H1 (cell line): Measurements from ENCODE around the gene IKZF5. TPM values are rescaled to one million over a fixed set of nuclear protein-coding genes. Genes with fewer than 3 reads are reported as not detected.

Experiments
- CTCF ChIA-PET: fragments of 300-600 bp; sonication (Branson Sonifier 250); formaldehyde crosslinking; loops from one replicate; lab custom pipeline; 2021; ENCODE audit not compliant: partially characterized antibody; lab: Charles Lee
- POLR2A ChIA-PET: fragments of 300-600 bp; sonication (Branson Sonifier 250); formaldehyde crosslinking; loops from one replicate; lab custom pipeline; 2021; ENCODE audit warnings: inconsistent platforms; ENCODE audit not compliant: partially characterized antibody; lab: Charles Lee
- DNase-seq, 2 experiments: peaks; one replicate each; pipeline versions ENCODE4 v3.0.0 to v3.0.0-alpha.2; 2010 to 2022; ENCODE audit warnings: low spot score in 2 of 2, low read depth in 1 of 2, mixed read lengths in 1 of 2
- FAIRE-seq: peaks from 2 replicates; lab custom pipeline; 2011; peaks lifted over from hg19 to GRCh38; lab: Jason Lieb, UNC
- H2AFZ ChIP-seq: 2 replicates; pipeline ENCODE4 v1.8.1; 2012; ENCODE audit warnings: low read length, inconsistent platforms
- H2AK5ac ChIP-seq: 2 replicates; pipeline ENCODE4 v1.6.1; 2013; ENCODE audit warnings: low read depth, low read length
- H2BK120ac ChIP-seq: replicated peaks from 2 replicates; pipeline ENCODE3; 2013; ENCODE audit warnings: low read depth, low read length, inconsistent platforms
- H2BK12ac ChIP-seq: 2 replicates; pipeline ENCODE4 v1.6.1; 2013; ENCODE audit warnings: low read depth, low read length
- H2BK15ac ChIP-seq: 2 replicates; pipeline ENCODE4 v1.6.1; 2013; ENCODE audit warnings: low read length
- H2BK20ac ChIP-seq: 2 replicates; pipeline ENCODE4 v1.6.1; 2013; ENCODE audit warnings: low read length
- H2BK5ac ChIP-seq: 2 replicates; pipeline ENCODE4 v1.6.1; 2013; ENCODE audit warnings: low read depth, low read length
- H3K14ac ChIP-seq: 2 replicates; pipeline ENCODE4 v1.6.1; 2013; ENCODE audit warnings: inconsistent platforms; ENCODE audit not compliant: insufficient read length
- H3K18ac ChIP-seq: 2 replicates; pipeline ENCODE4 v1.6.1; 2013; ENCODE audit warnings: low read length; ENCODE audit errors: extremely low read depth
- H3K23ac ChIP-seq: 2 replicates; pipeline ENCODE4 v1.6.1; 2013; ENCODE audit warnings: inconsistent platforms; ENCODE audit not compliant: insufficient read length
- H3K23me2 ChIP-seq: 2 replicates; pipeline ENCODE4 v1.6.1; 2013; ENCODE audit warnings: low read depth, low read length
- H3K27ac ChIP-seq: 2 replicates; pipeline ENCODE4 v1.6.1; 2011; ENCODE audit warnings: low read depth, low read length, inconsistent platforms
- H3K27me3 ChIP-seq, 4 experiments: replicated peaks in 1 of 4; 1 replicate in 1 of 4; 2 replicates in 3 of 4; pipeline versions ENCODE4 v1.6.1 to v1.8.1; 2011 to 2013; ENCODE audit warnings: low read length in 3 of 4, mild to moderate bottlenecking in 3 of 4, inconsistent platforms in 2 of 4, mixed read lengths in 2 of 4, moderate library complexity in 1 of 4; ENCODE audit not compliant: control insufficient read depth in 3 of 4, insufficient read depth in 3 of 4; ENCODE audit errors: extremely low read depth in 1 of 4
- H3K36me3 ChIP-seq, 4 experiments: 2 replicates each; pipeline versions ENCODE4 v1.6.1 to v1.8.1; 2011 to 2013; ENCODE audit warnings: mild to moderate bottlenecking in 4 of 4, low read length in 3 of 4, moderate library complexity in 2 of 4, control low read depth in 1 of 4, inconsistent platforms in 1 of 4; ENCODE audit not compliant: insufficient read depth in 4 of 4, control insufficient read depth in 2 of 4
- H3K4ac ChIP-seq: replicated peaks from 2 replicates; pipeline ENCODE3; 2013; ENCODE audit warnings: low read length, low read depth, mixed read lengths, inconsistent platforms; ENCODE audit not compliant: insufficient read length
- H3K4me1 ChIP-seq, 4 experiments: replicated peaks in 1 of 4; 1 replicate in 1 of 4; 2 replicates in 3 of 4; pipeline versions ENCODE4 v1.6.1 to v1.8.1; 2011 to 2013; ENCODE audit warnings: low read length in 3 of 4, inconsistent platforms in 2 of 4, mixed read lengths in 1 of 4; ENCODE audit not compliant: insufficient read depth in 4 of 4, control insufficient read depth in 3 of 4
- H3K4me2 ChIP-seq, 2 experiments: 2 replicates each; pipeline versions ENCODE4 v1.6.1 to v1.8.1; 2011 to 2013; ENCODE audit warnings: low read depth in 2 of 2, low read length in 2 of 2, control low read depth in 1 of 2, inconsistent platforms in 1 of 2, mild to moderate bottlenecking in 1 of 2; ENCODE audit not compliant: insufficient read depth in 1 of 2
- H3K4me3 ChIP-seq, 4 experiments: fragments of 200-600, 300-600 bp in 1 of 4; sonication (generic), shearing (Covaris generic), sonication (Bioruptor Twin) in 1 of 4; 2 replicates each; pipeline versions ENCODE4 v1.5.1 to v1.8.1; 2011 to 2016; ENCODE audit warnings: low read length in 4 of 4, low read depth in 3 of 4, control low read depth in 2 of 4, inconsistent platforms in 2 of 4, mild to moderate bottlenecking in 2 of 4, mixed read lengths in 1 of 4, moderate library complexity in 1 of 4; ENCODE audit not compliant: insufficient read depth in 2 of 4; ENCODE audit errors: extremely low read depth in 1 of 4
- H3K56ac ChIP-seq: replicated peaks from 2 replicates; pipeline ENCODE3; 2013; ENCODE audit warnings: low read depth, mild to moderate bottlenecking, mixed read lengths, low read length, inconsistent platforms; ENCODE audit not compliant: insufficient read length
- H3K79me1 ChIP-seq: 2 replicates; pipeline ENCODE4 v1.6.1; 2013; ENCODE audit warnings: low read depth, low read length, control low read depth
- H3K79me2 ChIP-seq, 2 experiments: 2 replicates each; pipeline versions ENCODE4 v1.6.1 to v1.8.1; 2012 to 2013; ENCODE audit warnings: low read length in 2 of 2, mild to moderate bottlenecking in 2 of 2, inconsistent platforms in 1 of 2; ENCODE audit not compliant: insufficient read depth in 2 of 2, control insufficient read depth in 1 of 2
- H3K9ac ChIP-seq, 4 experiments: replicated peaks in 1 of 4; 1 replicate in 1 of 4; 2 replicates in 3 of 4; pipeline versions ENCODE4 v1.6.1 to v1.8.1; 2011 to 2013; ENCODE audit warnings: low read depth in 3 of 4, low read length in 3 of 4, control low read depth in 2 of 4, mild to moderate bottlenecking in 2 of 4, moderate library complexity in 2 of 4, inconsistent platforms in 1 of 4; ENCODE audit errors: extremely low read depth in 1 of 4
- H3K9me3 ChIP-seq, 2 experiments: 2 replicates each; pipeline versions ENCODE4 v1.6.1 to v1.8.1; 2012 to 2013; ENCODE audit warnings: mild to moderate bottlenecking in 2 of 2, moderate library complexity in 2 of 2, control low read depth in 1 of 2, inconsistent platforms in 1 of 2, low read depth in 1 of 2, low read length in 1 of 2, mixed read lengths in 1 of 2; ENCODE audit not compliant: insufficient read depth in 2 of 2
- H4K20me1 ChIP-seq, 2 experiments: replicated peaks in 1 of 2; 2 replicates each; pipeline versions ENCODE3 to v1.8.1; 2011 to 2013; ENCODE audit warnings: inconsistent platforms in 2 of 2, low read length in 2 of 2, mild to moderate bottlenecking in 1 of 2; ENCODE audit not compliant: insufficient read depth in 2 of 2, control insufficient read depth in 1 of 2
- H4K5ac ChIP-seq: 2 replicates; pipeline ENCODE4 v1.6.1; 2013; ENCODE audit warnings: low read length, low read depth, mixed read lengths, inconsistent platforms; ENCODE audit not compliant: insufficient read length
- H4K8ac ChIP-seq: 2 replicates; pipeline ENCODE4 v1.8.0; 2013; ENCODE audit warnings: mild to moderate bottlenecking, moderate library complexity, low read length, inconsistent platforms; ENCODE audit not compliant: insufficient read depth; ENCODE audit errors: extremely low read depth
- H4K91ac ChIP-seq: replicated peaks from 2 replicates; pipeline ENCODE3; 2013; ENCODE audit warnings: low read length, mixed read lengths, inconsistent platforms; ENCODE audit not compliant: insufficient read length
- CBX8 ChIP-seq: fragments of 300-800, 300-1000 bp; sonication (generic); IDR thresholded peaks from 2 replicates; pipeline ENCODE4 v1.7.1; 2016; ENCODE audit warnings: low read depth, low read length, borderline replicate concordance
- CTBP2 ChIP-seq: IDR thresholded peaks from 2 replicates; pipeline ENCODE4 v1.7.0; 2011; ENCODE audit warnings: borderline replicate concordance, mild to moderate bottlenecking, moderate library complexity, mixed read lengths, low read length; ENCODE audit not compliant: insufficient read depth, insufficient read length
- SP4 ChIP-seq: IDR thresholded peaks from 2 replicates; pipeline ENCODE4 v1.6.1; 2012; ENCODE audit warnings: low read length, inconsistent platforms
- YY1 ChIP-seq: IDR thresholded peaks from 2 replicates; pipeline ENCODE4 v1.6.1; 2011; ENCODE audit warnings: low read depth, mild to moderate bottlenecking, low read length
- WGBS, 2 experiments: shearing (Covaris generic) in 1 of 2; methylation state at CpG; one replicate each; pipeline versions ENCODE4 v1.1.6 to v1.1.7; 2013 to 2015; ENCODE audit warnings: low lambda C conversion rate in 2 of 2, mixed read lengths in 2 of 2, inconsistent platforms in 1 of 2, low coverage in 1 of 2, missing lambda C conversion rate in 1 of 2; ENCODE audit not compliant: insufficient replicate concordance in 2 of 2, insufficient coverage in 1 of 2, insufficient read length in 1 of 2; ENCODE audit errors: extremely low coverage in 1 of 2, missing lambda C conversion rate in 1 of 2; 5-methylcytosine and 5-hydroxymethylcytosine counted together
- polyA plus RNA-seq, 7 experiments: library from polyadenylated mRNA; depleted of rRNA in 3 of 7; stranded (reverse) in 5 of 7; unstranded in 2 of 7; fragments of >200 nt in 5 of 7; fragments of 200-250 nt in 2 of 7; gene quantifications; 1 replicate in 5 of 7; 2 replicates in 1 of 7; 4 replicates in 1 of 7; pipeline versions ENCODE4 v1.2.1 to v1.2.3, GENCODE V29; 2011 to 2013; ENCODE audit warnings: missing spikeins in 2 of 7, mixed read lengths in 2 of 7
- total RNA-seq: library from RNA; stranded (reverse); fragmentation: NEBNext Ultra II Directional; extraction: Animal tissue kit (Norgen Biotek cat#: 25700); gene quantifications from 2 replicates; pipeline ENCODE4 v1.2.1, GENCODE V29; 2021
- TF ChIP-seq, protein P1 (sequence below), 3 experiments: IDR thresholded peaks; 1 replicate in 2 of 3; 2 replicates in 1 of 3; pipeline versions ENCODE4 v1.5.1 to v1.6.1; 2011; ENCODE audit warnings: low read length in 3 of 3, mild to moderate bottlenecking in 3 of 3, inconsistent platforms in 2 of 3, low read depth in 1 of 3, moderate library complexity in 1 of 3; ENCODE audit not compliant: insufficient read depth in 1 of 3; ENCODE audit errors: control extremely low read depth in 1 of 3

Gene IKZF5
- total and polyA plus RNA-seq, 2 of the 8 experiments (the other 6 are each of a cell fraction or from before 2014, with no cell fraction given), result 5.2 to 15.3 TPM

DNA sequence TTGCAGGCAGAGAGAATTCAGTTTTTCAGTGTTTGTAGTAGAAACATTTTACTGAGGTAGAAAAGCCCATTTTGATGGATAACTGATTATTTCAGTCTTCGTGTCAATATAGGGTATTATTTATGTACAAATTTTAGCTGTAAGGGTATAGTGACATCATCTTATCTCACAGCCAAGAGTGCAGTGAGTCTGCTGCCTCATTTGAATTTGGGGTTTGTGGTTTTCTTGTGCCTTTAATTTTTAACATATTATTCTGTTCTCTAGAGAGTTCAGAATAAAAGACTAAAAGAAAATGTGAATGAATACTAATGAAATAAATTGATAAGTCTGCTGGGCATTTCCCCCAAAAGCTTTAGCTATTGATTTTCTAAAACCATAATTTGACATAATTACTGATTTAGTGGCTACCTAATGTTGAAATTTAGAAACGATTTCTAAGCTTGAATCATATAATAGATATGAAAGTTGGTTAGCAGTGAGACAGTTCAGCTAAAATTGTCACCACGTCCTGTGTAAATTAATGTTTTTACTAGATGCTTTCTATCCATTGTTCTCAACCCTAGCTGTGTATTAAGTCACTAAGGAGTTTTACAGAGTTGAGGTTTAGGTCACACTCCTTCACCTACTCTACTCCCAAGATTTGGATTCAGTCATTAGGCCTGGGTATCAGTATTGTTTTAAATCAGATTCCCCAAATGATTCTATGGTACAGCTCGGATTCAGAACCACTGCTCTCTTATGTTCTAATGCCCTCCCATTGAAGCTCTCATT lies 37.6 kb upstream of the IKZF5 start:
- Histone ChIP-seq H2AFZ (no peak overlapping the region), H2BK5ac (no peak overlapping the region), H3K79me2 (no peaks in the 10 kb centered on the region), H3K27me3 (no peaks in the 10 kb centered on the region), H4K5ac (no peak overlapping the region), H3K36me3 (peaks cover 0 to 12% (median 7%) of the 10 kb centered on the region in 4 experiments; a peak in 6 of 8 replicates), H3K79me1 (no peaks in the 10 kb centered on the region), H3K4me3 (no peak overlapping the region), H3K4ac (no peak overlapping the region), H4K8ac (no peak overlapping the region), H3K23ac (no peak overlapping the region), H2BK12ac (no peak overlapping the region), H3K4me1 (no peaks in the 10 kb centered on the region), H4K20me1 (no peaks in the 10 kb centered on the region), H3K9me3 (no peaks in the 10 kb centered on the region), H2BK120ac (no peak overlapping the region), H3K9ac (no peak overlapping the region), H3K18ac (no peak overlapping the region), H3K14ac (no peak overlapping the region), H2AK5ac (no peak overlapping the region), H3K4me2 (no peak overlapping the region), H3K23me2 (no peaks in the 10 kb centered on the region), H2BK20ac (no peak overlapping the region), H4K91ac (no peak overlapping the region), H3K56ac (no peak overlapping the region), H3K27ac (no peak overlapping the region), H2BK15ac (no peak overlapping the region)
- DNase-seq (no peak), FAIRE-seq (no peak)
- TF ChIP-seq CTBP2 (no peak), YY1 (no peak), SP4 (no peak), CBX8 (no peak)
- TF ChIP-seq, protein P1, sequence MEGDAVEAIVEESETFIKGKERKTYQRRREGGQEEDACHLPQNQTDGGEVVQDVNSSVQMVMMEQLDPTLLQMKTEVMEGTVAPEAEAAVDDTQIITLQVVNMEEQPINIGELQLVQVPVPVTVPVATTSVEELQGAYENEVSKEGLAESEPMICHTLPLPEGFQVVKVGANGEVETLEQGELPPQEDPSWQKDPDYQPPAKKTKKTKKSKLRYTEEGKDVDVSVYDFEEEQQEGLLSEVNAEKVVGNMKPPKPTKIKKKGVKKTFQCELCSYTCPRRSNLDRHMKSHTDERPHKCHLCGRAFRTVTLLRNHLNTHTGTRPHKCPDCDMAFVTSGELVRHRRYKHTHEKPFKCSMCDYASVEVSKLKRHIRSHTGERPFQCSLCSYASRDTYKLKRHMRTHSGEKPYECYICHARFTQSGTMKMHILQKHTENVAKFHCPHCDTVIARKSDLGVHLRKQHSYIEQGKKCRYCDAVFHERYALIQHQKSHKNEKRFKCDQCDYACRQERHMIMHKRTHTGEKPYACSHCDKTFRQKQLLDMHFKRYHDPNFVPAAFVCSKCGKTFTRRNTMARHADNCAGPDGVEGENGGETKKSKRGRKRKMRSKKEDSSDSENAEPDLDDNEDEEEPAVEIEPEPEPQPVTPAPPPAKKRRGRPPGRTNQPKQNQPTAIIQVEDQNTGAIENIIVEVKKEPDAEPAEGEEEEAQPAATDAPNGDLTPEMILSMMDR (IDR thresholded peaks at IDR 0.05; ENCODE audit: control extremely low read depth in 1 of 3, insufficient read depth in 1 of 3, low read depth in 1 of 3, low read length in 3 of 3), result no peak
- POLR2A ChIA-PET, result interaction anchor here (1.2 kb wide), 1 partner anchor 99 kb away, joined by 4 read pairs; no protein-coding TSS in a partner anchor
- WGBS, 2 experiments, result 84% methylated on average over 4 of the region's 4 CpGs; no CpG with 5 or more reads in 1 of the 2 experiments
- CTCF ChIA-PET, result interaction anchor here (0.9 to 4.7 kb wide), 13 partner anchors 13 to 513 kb away, joined by 3 to 20 read pairs (median 4); no protein-coding TSS in a partner anchor
